Retinal pigment epithelial cell (primary cell): ENCODE data around the gene AP2S1.

ENCODE experiments used
- DNase-seq: peaks from one replicate; pipeline ENCODE4 v3.0.0-alpha.2; 2010; ENCODE audit warnings: low read depth
- H3K4me3 ChIP-seq: 2 replicates; pipeline ENCODE4 v1.5.1; 2011; ENCODE audit warnings: mild to moderate bottlenecking, low read length, control low read depth, moderate library complexity
- TF ChIP-seq, protein P1 (sequence below): conservative IDR thresholded peaks from 2 replicates; pipeline ENCODE4 v1.5.1; 2011; ENCODE audit warnings: low read depth, low read length, control low read depth, inconsistent platforms

The AP2S1 gene

GRCh38 chr19:46838160-46838559 lies 12.5 kb downstream of the AP2S1 start:
- TF ChIP-seq, protein P1, sequence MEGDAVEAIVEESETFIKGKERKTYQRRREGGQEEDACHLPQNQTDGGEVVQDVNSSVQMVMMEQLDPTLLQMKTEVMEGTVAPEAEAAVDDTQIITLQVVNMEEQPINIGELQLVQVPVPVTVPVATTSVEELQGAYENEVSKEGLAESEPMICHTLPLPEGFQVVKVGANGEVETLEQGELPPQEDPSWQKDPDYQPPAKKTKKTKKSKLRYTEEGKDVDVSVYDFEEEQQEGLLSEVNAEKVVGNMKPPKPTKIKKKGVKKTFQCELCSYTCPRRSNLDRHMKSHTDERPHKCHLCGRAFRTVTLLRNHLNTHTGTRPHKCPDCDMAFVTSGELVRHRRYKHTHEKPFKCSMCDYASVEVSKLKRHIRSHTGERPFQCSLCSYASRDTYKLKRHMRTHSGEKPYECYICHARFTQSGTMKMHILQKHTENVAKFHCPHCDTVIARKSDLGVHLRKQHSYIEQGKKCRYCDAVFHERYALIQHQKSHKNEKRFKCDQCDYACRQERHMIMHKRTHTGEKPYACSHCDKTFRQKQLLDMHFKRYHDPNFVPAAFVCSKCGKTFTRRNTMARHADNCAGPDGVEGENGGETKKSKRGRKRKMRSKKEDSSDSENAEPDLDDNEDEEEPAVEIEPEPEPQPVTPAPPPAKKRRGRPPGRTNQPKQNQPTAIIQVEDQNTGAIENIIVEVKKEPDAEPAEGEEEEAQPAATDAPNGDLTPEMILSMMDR: no peak
- H3K4me3 ChIP-seq: no peak overlapping the region
- DNase-seq: no peak

- TF ChIP-seq, protein P1: no peak
- H3K4me3 ChIP-seq: no peak overlapping the region
- DNase-seq: no peak
Measured at GRCh38 chr19:46834984-46835383, 15.7 kb downstream of the AP2S1 start.

GRCh38 chr19:46834121-46834520 lies 16.5 kb downstream of the AP2S1 start:
- no peak for DNase-seq
- TF ChIP-seq, protein P1: no peak
- no peak overlapping the region for H3K4me3 ChIP-seq

DNA sequence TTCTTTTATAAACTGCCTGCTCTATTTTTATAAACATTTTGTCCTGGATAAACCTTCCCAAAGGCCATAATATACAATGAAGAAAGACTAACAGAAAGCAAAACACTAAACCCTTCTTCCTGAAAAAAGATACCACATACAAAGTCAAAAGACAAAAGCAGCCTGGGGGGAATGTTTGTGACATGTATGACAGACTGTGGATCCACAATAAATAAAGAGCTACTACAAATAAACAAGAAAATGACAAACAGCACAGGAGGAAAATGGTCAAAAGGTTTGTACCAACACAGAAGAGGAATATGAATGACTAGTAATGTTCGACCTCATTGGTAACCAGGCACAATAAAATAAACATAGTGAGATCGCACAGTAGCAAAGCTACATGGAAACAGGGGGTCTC lies 19.8 kb downstream of the AP2S1 start:
- DNase-seq: no peak
- TF ChIP-seq, protein P1: no peak
- no peak overlapping the region for H3K4me3 ChIP-seq

GRCh38 chr19:46828484-46828883 lies 22.2 kb downstream of the AP2S1 start:
- TF ChIP-seq, protein P1: no peak
- DNase-seq: no peak
- no peak overlapping the region for H3K4me3 ChIP-seq

DNA sequence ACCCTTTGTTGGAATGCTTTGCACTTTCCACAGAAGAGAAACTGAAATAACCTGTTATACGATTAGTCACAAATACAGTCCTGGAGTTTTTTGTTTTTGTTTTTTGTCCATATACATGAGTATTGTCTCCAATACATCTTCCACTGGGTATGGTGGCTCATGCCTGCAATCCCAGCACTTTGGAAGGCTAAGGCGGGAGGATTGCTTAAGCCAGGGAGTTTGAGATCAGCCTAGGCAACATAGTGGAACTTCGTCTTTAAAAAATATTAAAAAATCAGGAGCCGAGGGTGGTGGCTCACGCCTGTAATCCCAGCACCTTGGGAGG lies 25.0 kb downstream of the AP2S1 start:
- no peak overlapping the region for H3K4me3 ChIP-seq
- TF ChIP-seq, protein P1: no peak
- DNase-seq: no peak

DNA sequence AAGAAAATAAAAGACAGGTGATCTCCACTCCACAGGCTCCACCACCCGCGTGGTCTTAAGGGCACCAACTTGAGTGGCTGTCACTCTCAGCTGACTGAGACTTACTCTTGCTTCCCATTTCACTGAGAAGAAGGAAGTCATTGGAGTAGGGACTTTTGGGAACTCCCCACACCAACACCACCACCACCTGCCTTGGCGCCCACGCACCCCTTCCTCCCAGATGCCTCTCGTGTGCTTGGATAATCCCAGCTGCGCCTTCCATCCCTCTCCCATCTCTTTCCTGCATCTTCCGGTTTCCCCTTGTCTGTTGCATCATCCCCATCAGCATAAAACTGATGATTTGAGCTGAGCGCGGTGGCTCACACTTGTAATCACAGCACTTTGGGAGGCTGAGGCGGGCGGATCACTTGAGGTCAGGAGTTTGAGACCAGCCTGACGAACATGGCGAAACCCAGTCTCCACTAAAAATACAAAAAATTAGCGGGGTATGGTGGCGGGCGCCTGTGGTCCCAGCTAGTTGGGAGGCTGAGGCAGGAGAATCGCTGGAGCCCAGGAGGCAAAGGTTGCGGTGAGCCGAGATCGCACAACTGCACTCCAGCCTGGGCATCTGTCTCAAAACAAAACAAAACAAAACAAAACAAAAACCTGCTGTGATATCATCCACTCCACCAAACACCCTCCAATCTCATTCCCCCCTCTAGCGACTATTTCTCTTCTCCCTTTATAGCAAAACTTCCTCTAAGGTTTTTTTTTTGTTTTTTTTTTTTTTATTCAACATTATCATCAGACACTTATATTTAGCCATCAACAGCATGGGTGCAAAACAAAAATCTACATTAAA lies 25.5 kb downstream of the AP2S1 start:
- no peak for DNase-seq
- TF ChIP-seq, protein P1: no peak
- no peak overlapping the region for H3K4me3 ChIP-seq
